GM12878 (cell line): ENCODE data around the gene HINT2. TPM values are rescaled to one million over a fixed set of nuclear protein-coding genes. Genes with fewer than 3 reads are reported as not detected.

Source experiments
- ATAC-seq: fragments of 200-7000 bp; cut with Tn5 transposase; 3 replicates; pipeline ENCODE4 v1.9.1; 2020; ENCODE audit warnings: mild to moderate bottlenecking, moderate library complexity
- BruUV-seq: library from RNA; stranded (reverse); fragments of 400-500 nt; replicated peaks from 2 replicates; lab custom pipeline; 2021; lab: Mats Ljungman, UMichigan
- CTCF ChIA-PET: fragments of 300-600 bp; sonication (Branson Sonifier 250); formaldehyde crosslinking; extraction: SDS; loops from one replicate; lab custom pipeline; 2021; ENCODE audit warnings: inconsistent platforms; lab: Yijun Ruan, JAX
- POLR2A ChIA-PET: fragments of 350-600 bp; formaldehyde crosslinking; extraction: SDS; loops from one replicate; lab custom pipeline; 2021; ENCODE audit warnings: inconsistent platforms; lab: Charles Lee
- RAD21 ChIA-PET: fragments of 300-600 bp; sonication (Branson Sonifier 250); formaldehyde crosslinking; loops from one replicate; lab custom pipeline; 2023; ENCODE audit warnings: antibody characterized with exemption; ENCODE audit not compliant: unreplicated experiment; lab: Charles Lee
- SMC1A ChIA-PET: fragments of 300-600 bp; sonication (Branson Sonifier 250); formaldehyde crosslinking; loops from one replicate; lab custom pipeline; 2023; ENCODE audit not compliant: unreplicated experiment, uncharacterized antibody; lab: Charles Lee
- DNase-seq: peaks from one replicate; pipeline ENCODE4 v3.0.0-alpha.2; 2011; ENCODE audit warnings: low read depth, low spot score
- FAIRE-seq: peaks from 3 replicates; lab custom pipeline; 2011; peaks lifted over from hg19 to GRCh38; lab: Jason Lieb, UNC
- H2AFZ ChIP-seq: 2 replicates; pipeline ENCODE4 v1.6.0; 2011; ENCODE audit warnings: low read depth, low read length, control low read depth; ENCODE audit not compliant: control insufficient read depth
- H3K27ac ChIP-seq: 2 replicates; pipeline ENCODE4 v1.5.1; 2011; ENCODE audit warnings: control low read depth; ENCODE audit not compliant: control insufficient read depth, insufficient read depth
- H3K27me3 ChIP-seq, 2 experiments: replicated peaks in 1 of 2; 2 replicates each; pipeline versions ENCODE4 v1.6.0 to v1.6.1; 2011; ENCODE audit warnings: low read length in 1 of 2; ENCODE audit not compliant: control insufficient read depth in 2 of 2, insufficient read depth in 2 of 2
- H3K36me3 ChIP-seq, 2 experiments: 2 replicates each; pipeline ENCODE4 v1.5.1; 2011; ENCODE audit warnings: low read length in 1 of 2; ENCODE audit not compliant: control insufficient read depth in 2 of 2, insufficient read depth in 2 of 2
- H3K4me1 ChIP-seq: 2 replicates; pipeline ENCODE4 v1.6.1; 2011; ENCODE audit warnings: mild to moderate bottlenecking, low read length, moderate library complexity, mixed read lengths; ENCODE audit not compliant: control insufficient read depth, insufficient read depth
- H3K4me2 ChIP-seq: 2 replicates; pipeline ENCODE4 v1.6.0; 2011; ENCODE audit warnings: control low read depth; ENCODE audit not compliant: control insufficient read depth, insufficient read depth
- H3K4me3 ChIP-seq: fragments of 200-600 bp; sonication (generic); 2 replicates; pipeline ENCODE4 v1.5.1; 2016
- H3K79me2 ChIP-seq: 2 replicates; pipeline ENCODE4 v1.6.0; 2011; ENCODE audit warnings: low read length; ENCODE audit not compliant: control insufficient read depth, insufficient read depth
- H3K9ac ChIP-seq: 2 replicates; pipeline ENCODE4 v1.8.0; 2011; ENCODE audit warnings: low read length, control low read depth, mixed read lengths; ENCODE audit not compliant: control insufficient read depth, insufficient read depth
- H3K9me3 ChIP-seq: replicated peaks from 3 replicates; pipeline ENCODE4 v1.5.1; 2011; ENCODE audit warnings: mild to moderate bottlenecking, low read length; ENCODE audit not compliant: control insufficient read depth, insufficient read depth
- H4K20me1 ChIP-seq: 2 replicates; pipeline ENCODE4 v1.6.0; 2011; ENCODE audit not compliant: control insufficient read depth, insufficient read depth
- CHD1 ChIP-seq: IDR thresholded peaks from 2 replicates; pipeline ENCODE4 v1.6.1; 2012; ENCODE audit warnings: low read depth, low read length, improper control_type of control experiment
- CUX1 ChIP-seq: IDR thresholded peaks from 2 replicates; pipeline ENCODE4 v1.6.1; 2012; ENCODE audit warnings: improper control_type of control experiment, low read depth, low read length; ENCODE audit not compliant: insufficient replicate concordance
- ELK1 ChIP-seq: IDR thresholded peaks from 2 replicates; pipeline ENCODE4 v1.6.1; 2012; ENCODE audit warnings: low read depth, low read length, improper control_type of control experiment
- IKZF1 ChIP-seq: fragments of 450-650 bp; conservative IDR thresholded peaks from 2 replicates; pipeline ENCODE4 v1.6.1; 2017; ENCODE audit warnings: antibody characterized with exemption, mild to moderate bottlenecking
- IKZF2 ChIP-seq, 2 experiments: fragments of 450-650 bp; IDR thresholded peaks; 2 replicates each; pipeline ENCODE4 v1.6.1; 2017; ENCODE audit warnings: mild to moderate bottlenecking in 2 of 2, moderate library complexity in 2 of 2
- KDM1A ChIP-seq: fragments of 200-600 bp; sonication (generic); IDR thresholded peaks from 2 replicates; pipeline ENCODE4 v1.6.1; 2016; ENCODE audit warnings: borderline replicate concordance
- PAX8 ChIP-seq: fragments of 450-650 bp; IDR thresholded peaks from 2 replicates; pipeline ENCODE4 v1.6.1; 2017; ENCODE audit warnings: mild to moderate bottlenecking, moderate library complexity
- POLR2AphosphoS2 ChIP-seq: IDR thresholded peaks from 2 replicates; pipeline ENCODE4 v1.6.1; 2011; ENCODE audit warnings: low read depth, mild to moderate bottlenecking, low read length, improper control_type of control experiment, moderate library complexity
- TAF1 ChIP-seq: IDR thresholded peaks from 2 replicates; pipeline ENCODE4 v1.6.1; 2011; ENCODE audit warnings: mild to moderate bottlenecking, low read depth, low read length, borderline replicate concordance
- TCF3 ChIP-seq: IDR thresholded peaks from 2 replicates; pipeline ENCODE4 v1.6.1; 2012; ENCODE audit warnings: low read depth, mild to moderate bottlenecking, low read length, borderline replicate concordance; ENCODE audit not compliant: insufficient read depth
- USF2 ChIP-seq: IDR thresholded peaks from 2 replicates; pipeline ENCODE4 v1.6.1; 2011; ENCODE audit warnings: low read depth, low read length, improper control_type of control experiment, borderline replicate concordance
- ZNF217 ChIP-seq: fragments of 450-650 bp; IDR thresholded peaks from 2 replicates; pipeline ENCODE4 v1.6.1; 2017; ENCODE audit warnings: antibody characterized with exemption, mild to moderate bottlenecking
- ZNF274 ChIP-seq: IDR thresholded peaks from one replicate; pipeline ENCODE4 v1.8.0; 2011; ENCODE audit not compliant: insufficient read length, insufficient read depth
- WGBS: methylation state at CpG from one replicate; pipeline ENCODE4 v1.1.6; 2016; ENCODE audit warnings: low lambda C conversion rate; ENCODE audit not compliant: insufficient replicate concordance, insufficient coverage; ENCODE audit errors: missing lambda C conversion rate; 5-methylcytosine and 5-hydroxymethylcytosine counted together
- in situ Hi-C: fragments of 300-500 bp; cut with MboI; formaldehyde crosslinking; loops from 9 replicates; pipeline ENCODE4 v1.14.3; 2018; ENCODE audit warnings: mixed read lengths
- intact Hi-C: fragments of 100-400 bp; cut with micrococcal nuclease; formaldehyde crosslinking; loops from one replicate; pipeline ENCODE4 v1.14.2; 2022; ENCODE audit not compliant: unreplicated experiment
- polyA plus RNA-seq, 11 experiments: library from polyadenylated mRNA; depleted of rRNA in 4 of 11; unstranded in 6 of 11; stranded (reverse) in 5 of 11; fragments of >200 nt; fragmentation: Nextera tagmentation in 4 of 11; fragmentation: Illumina TruSeq in 1 of 11; extraction: Ambion mirVana in 4 of 11; extraction: Trizol in 1 of 11; gene quantifications; 1 replicate in 1 of 11; 2 replicates in 10 of 11; pipeline versions ENCODE4 v1.2.1 to v1.2.3, GENCODE V29; 2011 to 2016; ENCODE audit warnings: inconsistent platforms in 2 of 11, missing spikeins in 2 of 11, low read depth in 1 of 11
- total RNA-seq, 4 experiments: library from RNA; depleted of rRNA in 3 of 4; stranded (reverse); fragments of >200 nt in 3 of 4; fragmentation: Illumina TruSeq in 1 of 4; extraction: Trizol in 1 of 4; gene quantifications; 2 replicates each; pipeline versions ENCODE4 v1.2.1 to v1.2.3, GENCODE V29; 2013 to 2021
- TF ChIP-seq, protein P1 (sequence below): IDR thresholded peaks from 2 replicates; pipeline ENCODE4 v1.6.1; 2011; ENCODE audit warnings: borderline replicate concordance, low read depth, mild to moderate bottlenecking, moderate library complexity, mixed read lengths, low read length; ENCODE audit not compliant: insufficient read depth; ENCODE audit errors: extremely low read length

Gene HINT2
- total and polyA plus RNA-seq, 10 of the 15 experiments (the other 5 are each of a cell fraction or from before 2014, with no cell fraction given), result 12.1 to 144 (median 51.7) TPM

GRCh38 chr9:35840881-35841644 lies 26.2 kb upstream of the HINT2 start:
- no TSS peak for BruUV-seq
- TF ChIP-seq CUX1, result no peak
- TF ChIP-seq KDM1A, result no peak
- TF ChIP-seq IKZF1, result no peak
- TF ChIP-seq CHD1, result no peak
- TF ChIP-seq POLR2AphosphoS2, result no peak
- TF ChIP-seq IKZF2 (IDR thresholded peaks at IDR 0.05), result no peak
- TF ChIP-seq ELK1, result no peak
- no peak for TF ChIP-seq PAX8
- TF ChIP-seq ZNF217, result no peak
- TF ChIP-seq TAF1, result no peak
- TF ChIP-seq ZNF274, result no peak
- TF ChIP-seq TCF3, result no peak
- TF ChIP-seq USF2, result no peak
- TF ChIP-seq, protein P1, sequence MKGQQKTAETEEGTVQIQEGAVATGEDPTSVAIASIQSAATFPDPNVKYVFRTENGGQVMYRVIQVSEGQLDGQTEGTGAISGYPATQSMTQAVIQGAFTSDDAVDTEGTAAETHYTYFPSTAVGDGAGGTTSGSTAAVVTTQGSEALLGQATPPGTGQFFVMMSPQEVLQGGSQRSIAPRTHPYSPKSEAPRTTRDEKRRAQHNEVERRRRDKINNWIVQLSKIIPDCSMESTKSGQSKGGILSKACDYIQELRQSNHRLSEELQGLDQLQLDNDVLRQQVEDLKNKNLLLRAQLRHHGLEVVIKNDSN, result no peak

More at GRCh38 chr9:35840881-35841644, 26.2 kb upstream of the HINT2 start:
- ChIA-PET CTCF (interaction anchor here (1.2 to 5.4 kb wide), 4 partner anchors 7 to 15 kb away, joined by 4 to 49 read pairs (median 8); partner anchors contain the start of genes FAM221B and TMEM8B), RAD21 (interaction anchor here (1.2 to 4.7 kb wide), 3 partner anchors 7 to 41 kb away, joined by 3 to 41 read pairs (median 8); no protein-coding TSS in a partner anchor), SMC1A (interaction anchor here (1.2 to 7.9 kb wide), 2 partner anchors 7 to 183 kb away, joined by 3 to 118 read pairs; no protein-coding TSS in a partner anchor), POLR2A (interaction anchor here (1.8 to 8.0 kb wide), 2 partner anchors 8 to 28 kb away, joined by 8 to 80 read pairs; partner anchors contain the start of gene SPAG8)
- Histone ChIP-seq H3K4me2 (no peak overlapping the region), H3K36me3 (no peaks in the 10 kb centered on the region), H3K4me1 (peaks cover 56% of the 10 kb centered on the region), H3K27ac (no peak overlapping the region), H3K27me3 (no peaks in the 10 kb centered on the region), H3K9ac (no peak overlapping the region), H3K4me3 (no peak overlapping the region), H2AFZ (no peak overlapping the region), H3K9me3 (no peaks in the 10 kb centered on the region), H4K20me1 (no peaks in the 10 kb centered on the region), H3K79me2 (no peaks in the 10 kb centered on the region)
- intact Hi-C loops (no loop called here), in situ Hi-C loops (no loop called here)
- no peak for ATAC-seq
- no peak for DNase-seq
- no peak for FAIRE-seq
- 87% methylated on average over 14 of the region's 15 CpGs for WGBS
